GM19328 (cell line): ENCODE measurements around the gene SPDYE17.
"Not testable (repeated sequence)": the region's sequence is repeated elsewhere in the genome, so short reads cannot be mapped to it uniquely, and the experiment has no call there.

Experiments
- ATAC-seq: cut with Tn5 transposase; IDR thresholded peaks from one replicate; pipeline ENCODE4 v1.9.1; 2021; ENCODE audit warnings: mild to moderate bottlenecking, moderate library complexity; ENCODE audit not compliant: unreplicated experiment

The SPDYE17 gene

DNA sequence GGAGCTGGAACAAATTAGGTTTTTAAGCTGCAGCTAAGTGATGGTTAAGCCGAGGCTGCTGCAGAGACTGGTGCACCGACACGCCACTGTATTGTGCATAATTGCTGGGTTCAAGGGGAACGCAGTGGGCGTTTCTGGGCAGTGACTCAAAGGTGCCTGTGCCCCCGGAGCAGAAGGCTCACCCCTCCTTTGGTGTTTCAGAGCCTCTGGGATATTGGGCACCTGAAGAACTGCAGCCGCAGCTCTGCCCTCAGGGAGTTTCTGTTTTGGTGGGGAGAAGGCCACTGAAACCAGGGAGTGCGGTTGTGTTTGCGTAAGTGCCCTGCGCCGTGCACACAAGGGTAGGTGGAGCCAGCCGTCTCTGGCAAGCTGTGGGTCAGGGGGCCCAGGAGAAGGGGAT, 57.8 kb downstream of the SPDYE17 start:
- not testable (repeated sequence) for ATAC-seq

DNA sequence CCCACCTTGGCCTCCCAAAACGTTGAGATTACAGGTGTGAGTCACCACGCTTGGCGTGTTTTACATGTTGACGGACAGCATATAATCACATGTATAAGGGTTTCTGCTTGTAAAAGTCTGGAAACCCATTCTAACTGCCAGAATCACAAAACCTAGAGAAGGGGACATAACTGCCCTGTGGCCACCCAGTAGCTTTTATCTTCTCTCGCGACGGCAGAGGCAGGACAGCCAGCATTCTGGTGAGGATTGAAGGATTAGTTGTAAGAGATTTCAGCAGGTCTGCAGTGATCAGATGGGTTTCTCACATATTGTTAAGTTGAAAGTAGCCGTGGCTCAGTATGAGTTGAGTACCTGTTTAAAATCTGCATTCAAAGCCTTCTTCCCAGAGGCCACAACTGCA, 59.8 kb downstream of the SPDYE17 start:
- ATAC-seq: not testable (repeated sequence)
